ENCODE measurements around the gene LGALS7. TPM values are rescaled to one million over a fixed set of nuclear protein-coding genes. Genes with fewer than 3 reads are reported as not detected.
A peak's percentile ranks its signal among the peaks of the same experiment; 100 is the strongest.

LGALS7 gene
- total and polyA plus RNA-seq, 2 of the 8 experiments (the other 6 are each of a cell fraction or from before 2014, with no cell fraction given): 0.32 TPM; not detected in 1

- no peak overlapping the region for H2BK15ac ChIP-seq (ENCODE audit: low read length)
- H4K20me1 ChIP-seq (replicated peaks in 1 of 2; ENCODE audit: control insufficient read depth in 1 of 2, insufficient read depth in 2 of 2, low read length in 2 of 2): peaks cover 11 to 14% of the 10 kb centered on the region in 2 experiments
- H3K18ac ChIP-seq (ENCODE audit: extremely low read depth, low read length): no peak overlapping the region
- no peak overlapping the region for H2BK20ac ChIP-seq (ENCODE audit: low read length)
- no peaks in the 10 kb centered on the region; the same call in 1 of the 2 replicates for H3K23me2 ChIP-seq (ENCODE audit: low read depth, low read length)
- no peak overlapping the region for H3K27ac ChIP-seq (ENCODE audit: low read depth, low read length)
- H4K91ac ChIP-seq (replicated peaks; ENCODE audit: insufficient read length, low read length): no peak overlapping the region
- WGBS, 2 experiments (ENCODE audit: extremely low coverage in 1 of 2, insufficient coverage in 1 of 2, insufficient read length in 1 of 2, insufficient replicate concordance in 2 of 2, low coverage in 1 of 2, low lambda C conversion rate in 2 of 2, missing lambda C conversion rate in 1 of 2): 100% methylated on average over 8 of the region's 17 CpGs; no CpG with 5 or more reads in 1 of the 2 experiments
- no peak overlapping the region for H4K5ac ChIP-seq (ENCODE audit: insufficient read length, low read depth, low read length)
- FAIRE-seq (peak; percentile 88), DNase-seq (ENCODE audit: low read depth in 1 of 2, low spot score in 2 of 2) (peak; percentile 54 to 97)
- no peak overlapping the region for H3K4me2 ChIP-seq (ENCODE audit: insufficient read depth in 1 of 2, low read depth in 2 of 2, low read length in 2 of 2)
- H3K9ac ChIP-seq (replicated peaks in 1 of 4; ENCODE audit: extremely low read depth in 1 of 4, low read depth in 3 of 4, low read length in 3 of 4): no peak overlapping the region
- peaks cover 16 to 52% (median 36%) of the 10 kb centered on the region in 4 experiments; a peak in 7 of 8 replicates for H3K36me3 ChIP-seq (ENCODE audit: control insufficient read depth in 2 of 4, insufficient read depth in 4 of 4, low read length in 3 of 4)
- CTCF ChIA-PET (ENCODE audit: partially characterized antibody): interaction anchor here (0.9 to 1.5 kb wide), 5 partner anchors 10 to 158 kb away, joined by 3 read pairs; no protein-coding TSS in a partner anchor
- H3K4me1 ChIP-seq (replicated peaks in 1 of 4; ENCODE audit: control insufficient read depth in 3 of 4, insufficient read depth in 4 of 4, low read length in 3 of 4): peaks cover 0 to 10% (median 6%) of the 10 kb centered on the region in 4 experiments; a peak in 6 of 7 replicates
- H4K8ac ChIP-seq (ENCODE audit: extremely low read depth, insufficient read depth, low read length): no peak overlapping the region
- H3K14ac ChIP-seq (ENCODE audit: insufficient read length): no peak overlapping the region
- H2AFZ ChIP-seq (ENCODE audit: low read length): no peak overlapping the region
- no peak overlapping the region for H3K23ac ChIP-seq (ENCODE audit: insufficient read length)
- no peak overlapping the region for H3K4ac ChIP-seq (replicated peaks; ENCODE audit: insufficient read length, low read depth, low read length)
- no peak overlapping the region for H2BK5ac ChIP-seq (ENCODE audit: low read depth, low read length)
- H3K79me2 ChIP-seq (ENCODE audit: control insufficient read depth in 1 of 2, insufficient read depth in 2 of 2, low read length in 2 of 2): no peaks in the 10 kb centered on the region
- peaks cover 2% of the 10 kb centered on the region for H3K79me1 ChIP-seq (ENCODE audit: low read depth, low read length)
- H3K27me3 ChIP-seq (replicated peaks in 1 of 4; ENCODE audit: control insufficient read depth in 3 of 4, extremely low read depth in 1 of 4, insufficient read depth in 3 of 4, low read length in 3 of 4): no peaks in the 10 kb centered on the region
- H3K4me3 ChIP-seq (ENCODE audit: extremely low read depth in 1 of 4, insufficient read depth in 2 of 4, low read depth in 3 of 4, low read length in 4 of 4): no peak overlapping the region
- H3K56ac ChIP-seq (replicated peaks; ENCODE audit: insufficient read length, low read depth, low read length): no peak overlapping the region
- no peak overlapping the region for H2BK120ac ChIP-seq (replicated peaks; ENCODE audit: low read depth, low read length)
- no peak overlapping the region for H2BK12ac ChIP-seq (ENCODE audit: low read depth, low read length)
- POLR2A ChIA-PET (ENCODE audit: partially characterized antibody): interaction anchor here (1.0 to 1.2 kb wide), 3 partner anchors 95 to 123 kb away, joined by 3 to 5 read pairs (median 3); no protein-coding TSS in a partner anchor
- H3K9me3 ChIP-seq (ENCODE audit: insufficient read depth in 2 of 2, low read depth in 1 of 2, low read length in 1 of 2): no peaks in the 10 kb centered on the region
- H2AK5ac ChIP-seq (ENCODE audit: low read depth, low read length): no peak overlapping the region
- no peak for TF ChIP-seq GTF2F1 (IDR thresholded peaks at IDR 0.05; ENCODE audit: borderline replicate concordance, low read depth, low read length)
- TF ChIP-seq RAD21 (IDR thresholded peaks at IDR 0.05 in 1 of 2, conservative IDR thresholded peaks at IDR 0.05 in 1 of 2; ENCODE audit: low read depth in 2 of 2, low read length in 2 of 2): peak; percentile 72 to 78
- peak; percentile 95 to 97 (median 96) for TF ChIP-seq CTCF (IDR thresholded peaks at IDR 0.05; ENCODE audit: control extremely low read depth in 1 of 3, insufficient read depth in 1 of 3, low read depth in 1 of 3, low read length in 3 of 3)
- no peak for TF ChIP-seq SRF (IDR thresholded peaks at IDR 0.05; ENCODE audit: low read depth, low read length)
- TF ChIP-seq RBBP5 (IDR thresholded peaks at IDR 0.05; ENCODE audit: borderline replicate concordance, low read depth, low read length): no peak
- no peak for TF ChIP-seq EGR1 (IDR thresholded peaks at IDR 0.05; ENCODE audit: borderline replicate concordance, low read depth, low read length)
- TF ChIP-seq SP1 (IDR thresholded peaks at IDR 0.05; ENCODE audit: low read depth, low read length): peak; percentile 3; the same call in 1 of the 2 replicates
- no peak for TF ChIP-seq KDM1A (IDR thresholded peaks at IDR 0.05; ENCODE audit: borderline replicate concordance, low read length)
- TF ChIP-seq MAFK (IDR thresholded peaks at IDR 0.05; ENCODE audit: low read depth, low read length): no peak
Observed at GRCh38 chr19:38729653-38730469, 43.5 kb downstream of the LGALS7 start.

Measured in H1 (cell line).